ENCODE measurements around the gene RNPC3.

RNPC3 gene

DNA sequence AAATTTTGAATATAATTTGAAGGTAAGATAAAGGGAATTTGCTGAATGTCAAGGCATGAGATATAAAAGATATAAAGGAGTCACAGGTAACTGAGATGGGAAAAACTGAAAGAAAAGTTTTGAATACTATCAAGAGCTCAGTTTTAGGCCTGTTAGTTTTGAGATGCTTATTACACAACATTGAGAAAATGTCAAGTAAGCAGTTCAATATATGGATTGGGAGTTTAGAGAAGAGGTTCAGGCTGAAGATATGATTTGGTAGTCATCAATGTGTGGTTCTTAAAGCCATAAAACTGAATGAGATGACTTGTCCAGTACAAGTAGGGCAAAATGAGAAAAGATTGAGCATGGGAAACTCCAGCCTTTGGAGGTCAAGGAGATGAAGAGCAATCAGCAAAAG is 4.7 kb upstream of the RNPC3 start:
- TF ChIP-seq, protein P1, sequence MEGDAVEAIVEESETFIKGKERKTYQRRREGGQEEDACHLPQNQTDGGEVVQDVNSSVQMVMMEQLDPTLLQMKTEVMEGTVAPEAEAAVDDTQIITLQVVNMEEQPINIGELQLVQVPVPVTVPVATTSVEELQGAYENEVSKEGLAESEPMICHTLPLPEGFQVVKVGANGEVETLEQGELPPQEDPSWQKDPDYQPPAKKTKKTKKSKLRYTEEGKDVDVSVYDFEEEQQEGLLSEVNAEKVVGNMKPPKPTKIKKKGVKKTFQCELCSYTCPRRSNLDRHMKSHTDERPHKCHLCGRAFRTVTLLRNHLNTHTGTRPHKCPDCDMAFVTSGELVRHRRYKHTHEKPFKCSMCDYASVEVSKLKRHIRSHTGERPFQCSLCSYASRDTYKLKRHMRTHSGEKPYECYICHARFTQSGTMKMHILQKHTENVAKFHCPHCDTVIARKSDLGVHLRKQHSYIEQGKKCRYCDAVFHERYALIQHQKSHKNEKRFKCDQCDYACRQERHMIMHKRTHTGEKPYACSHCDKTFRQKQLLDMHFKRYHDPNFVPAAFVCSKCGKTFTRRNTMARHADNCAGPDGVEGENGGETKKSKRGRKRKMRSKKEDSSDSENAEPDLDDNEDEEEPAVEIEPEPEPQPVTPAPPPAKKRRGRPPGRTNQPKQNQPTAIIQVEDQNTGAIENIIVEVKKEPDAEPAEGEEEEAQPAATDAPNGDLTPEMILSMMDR (IDR thresholded peaks at IDR 0.05; ENCODE audit: low read depth, low read length, missing control alignments), result no peak
- DNase-seq (ENCODE audit: extremely low read depth, low read depth), result no peak
- no peak overlapping the region for H3K4me3 ChIP-seq (replicated peaks; ENCODE audit: low read depth, low read length)

DNA sequence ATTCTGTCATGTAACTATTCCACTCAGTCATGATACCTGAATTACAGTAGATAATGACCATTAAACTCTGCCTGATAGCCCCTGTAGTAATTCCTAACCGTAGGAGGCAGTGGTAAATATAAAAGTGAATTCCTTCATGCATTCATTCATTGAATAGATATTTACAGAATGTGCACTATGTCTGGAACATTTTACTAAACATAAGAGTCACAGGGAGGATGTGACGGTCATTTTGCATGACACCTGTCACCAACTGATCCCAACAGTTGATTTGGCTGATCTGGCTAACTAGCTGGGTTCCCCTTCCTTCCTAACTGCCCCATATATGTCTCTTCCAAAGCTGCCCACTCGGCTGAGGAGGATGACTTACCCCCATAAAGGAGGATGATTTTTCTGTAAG is 2.2 kb upstream of the RNPC3 start:
- TF ChIP-seq, protein P1 (IDR thresholded peaks at IDR 0.05; ENCODE audit: low read depth, low read length, missing control alignments), result no peak
- H3K4me3 ChIP-seq (replicated peaks; ENCODE audit: low read depth, low read length), result no peak overlapping the region
- DNase-seq (ENCODE audit: extremely low read depth, low read depth), result no peak

DNA sequence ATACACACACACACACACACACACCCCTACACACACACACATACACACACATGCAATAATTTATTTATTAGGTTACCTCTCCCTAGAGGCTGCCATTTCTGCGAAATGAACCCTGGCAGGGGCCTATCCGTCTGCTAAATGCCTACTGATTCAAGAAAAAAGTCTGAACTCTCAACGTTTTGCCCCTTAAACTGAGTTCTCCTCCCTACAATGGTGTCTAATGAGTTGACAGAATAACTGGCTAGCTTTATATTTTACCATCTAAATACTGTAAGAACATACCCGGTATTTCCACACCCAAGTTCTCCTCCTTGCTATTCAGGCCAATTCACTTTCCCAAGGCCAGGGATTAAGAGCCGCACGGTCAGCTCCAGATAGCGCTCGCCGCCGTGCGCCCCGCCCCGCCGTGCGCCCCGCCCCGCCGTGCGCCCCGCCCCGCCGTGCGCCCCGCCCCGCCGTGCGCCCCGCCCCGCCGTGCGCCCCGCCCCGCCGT is 339 bp upstream of the RNPC3 start:
- peak overlapping the region; percentile 94 for H3K4me3 ChIP-seq (replicated peaks; ENCODE audit: low read depth, low read length)
- TF ChIP-seq, protein P1 (IDR thresholded peaks at IDR 0.05; ENCODE audit: low read depth, low read length, missing control alignments), result no peak
- peak; percentile 7 for DNase-seq (ENCODE audit: extremely low read depth, low read depth)

DNA sequence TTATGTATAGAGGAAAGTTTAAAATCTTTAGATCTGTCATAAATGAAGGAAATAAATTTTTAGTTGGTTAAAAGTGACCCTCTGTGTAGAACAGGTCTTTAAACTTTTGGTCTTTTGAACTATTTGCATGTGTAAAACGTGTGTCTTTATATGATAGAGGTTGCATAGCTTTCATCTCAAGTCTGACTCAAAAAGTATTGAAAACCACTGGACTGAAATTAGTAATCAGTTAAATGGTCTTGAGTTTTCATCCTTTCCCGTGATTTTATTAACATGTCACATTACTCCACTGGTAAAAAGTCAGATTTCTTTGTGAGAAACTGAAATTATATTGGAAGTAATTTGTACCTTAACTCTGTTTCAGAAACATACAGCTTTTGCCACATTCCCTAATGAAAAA is 1.8 kb downstream of the RNPC3 start:
- no peak for DNase-seq (ENCODE audit: extremely low read depth, low read depth)
- TF ChIP-seq, protein P1 (IDR thresholded peaks at IDR 0.05; ENCODE audit: low read depth, low read length, missing control alignments), result no peak
- peak overlapping the region; percentile 94; the same call in 1 of the 2 replicates for H3K4me3 ChIP-seq (replicated peaks; ENCODE audit: low read depth, low read length)

DNA sequence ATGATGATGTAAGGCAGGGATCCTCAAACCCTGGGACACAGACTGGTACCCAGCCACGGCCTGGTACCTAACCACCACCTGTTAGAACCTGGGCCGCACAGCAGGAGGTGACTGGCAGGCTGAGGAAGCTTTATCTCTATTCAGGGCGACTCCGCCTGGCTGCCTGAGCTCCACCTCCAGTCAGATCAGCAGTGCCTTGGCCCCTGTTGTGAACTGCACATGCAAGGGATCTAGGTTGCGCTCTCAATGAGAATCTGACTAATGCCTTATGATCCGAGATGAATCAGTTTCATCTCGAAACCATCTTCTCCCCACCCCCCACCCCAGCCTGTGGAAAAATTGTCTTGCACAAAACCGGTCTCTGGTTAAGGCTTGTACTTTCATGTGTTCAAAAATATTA is 4.2 kb downstream of the RNPC3 start:
- TF ChIP-seq, protein P1 (IDR thresholded peaks at IDR 0.05; ENCODE audit: low read depth, low read length, missing control alignments), result no peak
- no peak for DNase-seq (ENCODE audit: extremely low read depth, low read depth)
- no peak overlapping the region for H3K4me3 ChIP-seq (replicated peaks; ENCODE audit: low read depth, low read length)

DNA sequence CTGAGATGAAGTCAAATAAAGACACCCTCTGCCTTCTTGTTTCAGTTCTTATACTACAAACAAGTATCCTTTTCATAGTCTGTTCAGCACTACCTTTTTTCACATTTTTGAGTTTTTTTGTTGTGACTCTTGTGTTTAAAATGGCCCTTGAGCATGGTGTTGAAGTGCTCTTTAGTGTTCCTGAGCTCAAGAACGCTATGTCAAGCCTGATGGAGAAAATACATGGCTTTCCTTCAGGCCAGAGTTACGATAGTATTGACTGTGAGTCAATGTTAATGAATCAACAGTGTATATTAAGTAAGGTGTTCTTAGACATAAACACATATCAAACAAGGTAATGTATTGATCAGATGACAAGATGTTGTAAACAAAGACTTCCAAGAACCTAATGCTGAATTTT is 12.7 kb downstream of the RNPC3 start:
- DNase-seq (ENCODE audit: extremely low read depth, low read depth), result no peak
- TF ChIP-seq, protein P1 (IDR thresholded peaks at IDR 0.05; ENCODE audit: low read depth, low read length, missing control alignments), result no peak
- no peak overlapping the region for H3K4me3 ChIP-seq (replicated peaks; ENCODE audit: low read depth, low read length)

DNA sequence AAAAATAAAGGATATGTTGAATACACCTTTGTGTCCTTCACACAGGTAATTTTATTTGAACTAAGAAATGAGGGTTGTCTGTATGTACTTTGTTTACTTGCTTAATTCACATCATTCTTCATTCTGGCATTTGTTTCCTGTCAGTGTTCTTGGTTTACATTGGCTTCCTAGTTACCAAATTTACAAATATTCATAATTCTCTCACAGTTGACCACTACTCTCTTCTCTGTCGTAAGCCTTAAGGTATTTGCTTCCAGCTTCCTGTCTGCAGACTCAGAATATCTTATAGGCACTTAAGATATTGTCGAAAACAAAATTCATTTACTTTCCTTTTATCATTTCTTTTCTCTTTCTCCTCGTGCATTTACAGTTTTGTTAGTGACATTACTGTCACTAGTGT is 15.9 kb downstream of the RNPC3 start:
- TF ChIP-seq, protein P1 (IDR thresholded peaks at IDR 0.05; ENCODE audit: low read depth, low read length, missing control alignments), result no peak
- no peak for DNase-seq (ENCODE audit: extremely low read depth, low read depth)
- no peak overlapping the region for H3K4me3 ChIP-seq (replicated peaks; ENCODE audit: low read depth, low read length)

All from HFF-Myc (cell line).